ENCODE measurements around the gene GNG2. TPM values are rescaled to one million over a fixed set of nuclear protein-coding genes. Genes with fewer than 3 reads are reported as not detected.

Gene GNG2
- total and polyA plus RNA-seq, 11 donors, result 3.1 to 29.2 (median 7.0) TPM

DNA sequence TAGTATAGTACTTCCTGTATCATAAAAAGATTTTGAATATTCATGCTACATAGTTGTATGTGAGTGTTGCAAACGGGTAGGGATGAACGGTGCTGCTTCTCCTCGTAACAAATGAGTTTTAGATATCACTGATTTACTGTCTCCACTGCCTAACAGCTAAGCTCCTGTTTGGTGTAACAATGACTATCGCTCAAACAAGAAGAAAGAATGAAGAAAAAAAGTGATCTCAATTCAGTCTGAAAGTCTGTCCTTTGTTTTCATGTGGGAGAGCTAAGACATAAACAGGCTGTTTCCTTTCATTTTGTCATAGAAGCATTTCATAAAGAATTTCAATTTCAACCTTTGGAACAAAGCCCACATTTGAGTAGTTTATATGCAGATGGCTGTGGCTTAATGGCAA is 102.9 kb downstream of the GNG2 start:
- peaks cover 0 to 24% (median 4%) of the 10 kb centered on the region in 12 donors for H3K4me1 ChIP-seq
- TF ChIP-seq POLR2A (IDR thresholded peaks at IDR 0.05), result no peak
- TF ChIP-seq CTCF (IDR thresholded peaks at IDR 0.05), result no peak
- H3K27me3 ChIP-seq, result peaks cover 0 to 3% (median 0%) of the 10 kb centered on the region in 9 donors
- peaks cover 0 to 26% (median 13%) of the 10 kb centered on the region in 12 donors for H3K9me3 ChIP-seq
- 29 to 37% (median 31%) methylated on average over 4 of the region's 4 CpGs for WGBS, 4 donors
- H3K4me3 ChIP-seq, result peak overlapping the region in 8 of 12 donors; percentile 6 to 35 (median 11)
- peaks cover 0 to 10% (median 0%) of the 10 kb centered on the region in 9 donors for H3K36me3 ChIP-seq
- intact Hi-C loops (cut with DNase I), result loop anchor here in 1 of 10 donors (10.0 kb wide), 1 partner anchor 118 kb away; no protein-coding TSS in a partner anchor
- DNase-seq (no peak), ATAC-seq (no peak)
- peak overlapping the region in 4 of 12 donors; percentile 1 to 34 (median 19) for H3K27ac ChIP-seq

GRCh38 chr14:51967521-51967920 is 107.1 kb downstream of the GNG2 start:
- DNase-seq, result no peak
- 80 to 91% (median 87%) methylated on average over 2 of the region's 2 CpGs for WGBS, 4 donors
- H3K27ac ChIP-seq, result no peak overlapping the region
- intact Hi-C loops (cut with DNase I), result loop anchor here in 1 of 10 donors (10.0 kb wide), 1 partner anchor 123 kb away; no protein-coding TSS in a partner anchor
- H3K4me1 ChIP-seq, result peaks cover 0 to 15% (median 4%) of the 10 kb centered on the region in 12 donors
- no peak overlapping the region for H3K4me3 ChIP-seq
- no peak for ATAC-seq
- H3K27me3 ChIP-seq, result peaks cover 0 to 3% (median 0%) of the 10 kb centered on the region in 9 donors
- H3K36me3 ChIP-seq, result peaks cover 0 to 6% (median 0%) of the 10 kb centered on the region in 9 donors
- no peak for TF ChIP-seq POLR2A (IDR thresholded peaks at IDR 0.05)
- no peak for TF ChIP-seq CTCF (IDR thresholded peaks at IDR 0.05)
- no peaks in the 10 kb centered on the region for H3K9me3 ChIP-seq

GRCh38 chr14:51969852-51970540 is 109.6 kb downstream of the GNG2 start:
- Histone ChIP-seq H3K9me3 (no peaks in the 10 kb centered on the region), H3K36me3 (peaks cover 0 to 6% (median 0%) of the 10 kb centered on the region in 9 donors), H3K27ac (no peak overlapping the region), H3K4me3 (no peak overlapping the region), H3K27me3 (peaks cover 0 to 3% (median 0%) of the 10 kb centered on the region in 9 donors), H3K4me1 (no peaks in the 10 kb centered on the region)
- 65 to 68% (median 68%) methylated on average over 6 of the region's 6 CpGs for WGBS, 4 donors
- TF ChIP-seq CTCF (IDR thresholded peaks at IDR 0.05) (no peak), POLR2A (IDR thresholded peaks at IDR 0.05) (no peak)
- DNase-seq (no peak), ATAC-seq (no peak)
- intact Hi-C loops (cut with DNase I), result loop anchor here in 8 of 10 donors (10.0 kb wide), 5 partner anchors 105 to 695 kb away; partner anchors contain the start of gene GNG2 (in 1 of the 8)

GRCh38 chr14:51972566-51972965 is 112.2 kb downstream of the GNG2 start:
- no peak overlapping the region for H3K27ac ChIP-seq
- no peaks in the 10 kb centered on the region for H3K4me1 ChIP-seq
- peaks cover 0 to 6% (median 0%) of the 10 kb centered on the region in 9 donors for H3K36me3 ChIP-seq
- H3K9me3 ChIP-seq, result no peaks in the 10 kb centered on the region
- H3K27me3 ChIP-seq, result no peaks in the 10 kb centered on the region
- no peak for TF ChIP-seq POLR2A (IDR thresholded peaks at IDR 0.05)
- TF ChIP-seq CTCF (IDR thresholded peaks at IDR 0.05), result no peak
- H3K4me3 ChIP-seq, result no peak overlapping the region
- no peak for ATAC-seq
- intact Hi-C loops (cut with DNase I), result loop anchor here in 7 of 10 donors (10.0 kb wide), 5 partner anchors 108 to 698 kb away; partner anchors contain the start of gene GNG2 (in 1 of the 7)
- WGBS, 4 donors, result 94 to 97% (median 96%) methylated on average over 7 of the region's 7 CpGs
- no peak for DNase-seq
